NCI-H2196 (cell line): Measurements from ENCODE around the gene RAB3GAP2.
A peak's percentile ranks its signal among the peaks of the same experiment; 100 is the strongest.
"Not testable (repeated sequence)": the region's sequence is repeated elsewhere in the genome, so short reads cannot be mapped to it uniquely, and the experiment has no call there.

Experiments
- DNase-seq: peaks from one replicate; lab custom pipeline; 2025; ENCODE audit not compliant: unreplicated experiment; lab: John Stamatoyannopoulos, UW

Gene RAB3GAP2

GRCh38 chr1:220239966-220240365 is 32.3 kb downstream of the RAB3GAP2 start:
- DNase-seq: no peak

- no peak for DNase-seq
These were observed 33.0 kb downstream of the RAB3GAP2 start for GRCh38 chr1:220239213-220239612.

- not testable (repeated sequence) for DNase-seq
These were observed 36.0 kb downstream of the RAB3GAP2 start for GRCh38 chr1:220236278-220236677.

- DNase-seq: peak; percentile 49
These were observed 36.8 kb downstream of the RAB3GAP2 start for GRCh38 chr1:220235462-220235861.

GRCh38 chr1:220233927-220234326 is 38.3 kb downstream of the RAB3GAP2 start:
- DNase-seq: no peak

GRCh38 chr1:220229771-220230170 is 42.5 kb downstream of the RAB3GAP2 start:
- no peak for DNase-seq

GRCh38 chr1:220227393-220227792 is 44.9 kb downstream of the RAB3GAP2 start:
- no peak for DNase-seq

GRCh38 chr1:220226752-220227151 is 45.5 kb downstream of the RAB3GAP2 start:
- DNase-seq: no peak

GRCh38 chr1:220225957-220226356 is 46.3 kb downstream of the RAB3GAP2 start:
- DNase-seq: no peak

GRCh38 chr1:220224611-220225124 is 47.6 kb downstream of the RAB3GAP2 start:
- no peak for DNase-seq

- DNase-seq: no peak
These were observed 48.2 kb downstream of the RAB3GAP2 start for GRCh38 chr1:220224033-220224432.

- DNase-seq: no peak
These were observed 49.3 kb downstream of the RAB3GAP2 start for GRCh38 chr1:220222939-220223338.

GRCh38 chr1:220221670-220222069 is 50.6 kb downstream of the RAB3GAP2 start:
- DNase-seq: no peak

- DNase-seq: no peak
These were observed 51.0 kb downstream of the RAB3GAP2 start for GRCh38 chr1:220221269-220221668.

GRCh38 chr1:220220699-220221040 is 51.6 kb downstream of the RAB3GAP2 start:
- DNase-seq: not testable (repeated sequence)

- no peak for DNase-seq
These were observed 52.2 kb downstream of the RAB3GAP2 start for GRCh38 chr1:220219865-220220698.

GRCh38 chr1:220219136-220219442 is 53.2 kb downstream of the RAB3GAP2 start:
- no peak for DNase-seq

- peak; percentile 59 for DNase-seq
These were observed 53.7 kb downstream of the RAB3GAP2 start for GRCh38 chr1:220218397-220219135.

- DNase-seq: no peak
These were observed 54.8 kb downstream of the RAB3GAP2 start for GRCh38 chr1:220217383-220217988.

- no peak for DNase-seq
These were observed 58.8 kb downstream of the RAB3GAP2 start for GRCh38 chr1:220213382-220213983.

- DNase-seq: no peak
These were observed 64.8 kb downstream of the RAB3GAP2 start for GRCh38 chr1:220207411-220207810.
